ENCODE data around the gene METTL24.

- TF ChIP-seq POLR2A (IDR thresholded peaks at IDR 0.05; ENCODE audit: low read depth) (no peak), POLR2AphosphoS5 (IDR thresholded peaks at IDR 0.05) (no peak), CTCF (IDR thresholded peaks at IDR 0.05) (no peak)
These were observed 73.3 kb downstream of the METTL24 start for GRCh38 chr6:110284855-110285254.

Measured in esophagus muscularis mucosa (tissue), 3 donors.